ENCODE measurements around the gene NALF2.

DNA sequence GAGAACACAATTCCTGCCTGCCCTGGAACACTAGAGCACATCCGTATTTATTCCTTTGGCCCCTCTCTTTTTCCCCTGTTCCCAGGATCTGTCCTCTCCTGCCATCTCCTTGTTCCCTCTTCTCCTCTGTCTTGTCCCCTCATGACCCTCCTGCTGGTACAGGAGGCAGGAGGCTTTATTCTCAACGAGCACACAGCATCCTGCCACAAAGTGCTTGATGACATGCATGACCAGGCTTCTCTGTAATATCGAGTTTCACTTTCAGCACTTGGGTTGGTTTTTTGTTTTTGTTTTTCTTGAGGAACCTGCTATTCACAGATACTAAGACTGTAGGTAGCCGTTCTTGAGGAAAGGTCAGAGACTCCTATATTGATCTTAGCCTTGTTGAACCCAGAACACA, 35.3 kb downstream of the NALF2 start:
- TF ChIP-seq, protein P1, sequence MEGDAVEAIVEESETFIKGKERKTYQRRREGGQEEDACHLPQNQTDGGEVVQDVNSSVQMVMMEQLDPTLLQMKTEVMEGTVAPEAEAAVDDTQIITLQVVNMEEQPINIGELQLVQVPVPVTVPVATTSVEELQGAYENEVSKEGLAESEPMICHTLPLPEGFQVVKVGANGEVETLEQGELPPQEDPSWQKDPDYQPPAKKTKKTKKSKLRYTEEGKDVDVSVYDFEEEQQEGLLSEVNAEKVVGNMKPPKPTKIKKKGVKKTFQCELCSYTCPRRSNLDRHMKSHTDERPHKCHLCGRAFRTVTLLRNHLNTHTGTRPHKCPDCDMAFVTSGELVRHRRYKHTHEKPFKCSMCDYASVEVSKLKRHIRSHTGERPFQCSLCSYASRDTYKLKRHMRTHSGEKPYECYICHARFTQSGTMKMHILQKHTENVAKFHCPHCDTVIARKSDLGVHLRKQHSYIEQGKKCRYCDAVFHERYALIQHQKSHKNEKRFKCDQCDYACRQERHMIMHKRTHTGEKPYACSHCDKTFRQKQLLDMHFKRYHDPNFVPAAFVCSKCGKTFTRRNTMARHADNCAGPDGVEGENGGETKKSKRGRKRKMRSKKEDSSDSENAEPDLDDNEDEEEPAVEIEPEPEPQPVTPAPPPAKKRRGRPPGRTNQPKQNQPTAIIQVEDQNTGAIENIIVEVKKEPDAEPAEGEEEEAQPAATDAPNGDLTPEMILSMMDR (IDR thresholded peaks at IDR 0.05 in 8 of 11, conservative IDR thresholded peaks at IDR 0.05 in 3 of 11): no peak
- TF ChIP-seq POLR2A (IDR thresholded peaks at IDR 0.05): no peak
- no peak for TF ChIP-seq POLR2AphosphoS5 (IDR thresholded peaks at IDR 0.05)

Measured in spleen (tissue), 7 donors.